IMR-90 (cell line): ENCODE results near the gene CIAO2B. TPM values are rescaled to one million over a fixed set of nuclear protein-coding genes. Genes with fewer than 3 reads are reported as not detected.

Source experiments
- ATAC-seq: fragments of 200-7000 bp; cut with Tn5 transposase; 2 replicates; pipeline ENCODE4 v1.9.1; 2020; ENCODE audit warnings: low read depth, mild to moderate bottlenecking, moderate library complexity
- BruUV-seq: library from RNA; stranded (reverse); fragments of 400-500 nt; replicated peaks from 2 replicates; lab custom pipeline; 2021; lab: Mats Ljungman, UMichigan
- CTCF ChIA-PET: fragments of 300-600 bp; formaldehyde crosslinking; extraction: SDS; loops from one replicate; lab custom pipeline; 2021; ENCODE audit warnings: antibody characterized with exemption; lab: Yijun Ruan, JAX
- POLR2A ChIA-PET: fragments of 300-600 bp; sonication (Branson Sonifier 250); formaldehyde crosslinking; loops from one replicate; lab custom pipeline; 2022; ENCODE audit warnings: antibody characterized with exemption; ENCODE audit not compliant: unreplicated experiment; lab: Charles Lee
- DNase-seq: peaks from one replicate; pipeline ENCODE4 v3.0.0; 2013
- H2AFZ ChIP-seq: replicated peaks from 2 replicates; pipeline ENCODE3; 2013; ENCODE audit warnings: low read length, mild to moderate bottlenecking; ENCODE audit not compliant: poor library complexity
- H2AK5ac ChIP-seq: 2 replicates; pipeline ENCODE4 v1.6.1; 2013; ENCODE audit warnings: low read depth, low read length, inconsistent platforms
- H2AK9ac ChIP-seq: replicated peaks from 2 replicates; pipeline ENCODE3; 2013; ENCODE audit warnings: mild to moderate bottlenecking, low read depth, low read length, moderate library complexity; ENCODE audit not compliant: poor library complexity
- H2BK120ac ChIP-seq: 2 replicates; pipeline ENCODE4 v1.6.1; 2013; ENCODE audit warnings: low read depth, low read length, inconsistent platforms
- H2BK15ac ChIP-seq: 3 replicates; pipeline ENCODE4 v1.6.1; 2013; ENCODE audit warnings: low read depth, low read length, inconsistent platforms
- H2BK20ac ChIP-seq: 2 replicates; pipeline ENCODE4 v1.6.1; 2013; ENCODE audit warnings: low read depth, mild to moderate bottlenecking, inconsistent platforms, low read length, moderate library complexity
- H2BK5ac ChIP-seq: 2 replicates; pipeline ENCODE4 v1.6.1; 2013; ENCODE audit warnings: mild to moderate bottlenecking, low read depth, low read length, inconsistent platforms; ENCODE audit not compliant: poor library complexity, severe bottlenecking
- H3K14ac ChIP-seq: replicated peaks from 2 replicates; pipeline ENCODE4 v1.6.1; 2013; ENCODE audit warnings: low read depth, low read length, inconsistent platforms
- H3K18ac ChIP-seq: 2 replicates; pipeline ENCODE4 v1.6.1; 2013; ENCODE audit warnings: low read depth, low read length, control low read depth
- H3K23ac ChIP-seq: 2 replicates; pipeline ENCODE4 v1.6.1; 2013; ENCODE audit warnings: low read depth, low read length, inconsistent platforms
- H3K27ac ChIP-seq: 2 replicates; pipeline ENCODE4 v1.5.1; 2013; ENCODE audit warnings: mild to moderate bottlenecking, control low read depth, low read length; ENCODE audit not compliant: insufficient read depth
- H3K27me3 ChIP-seq: 2 replicates; pipeline ENCODE4 v1.6.1; 2013; ENCODE audit warnings: low read length; ENCODE audit not compliant: control insufficient read depth, insufficient read depth
- H3K36me3 ChIP-seq: 2 replicates; pipeline ENCODE4 v1.6.1; 2013; ENCODE audit warnings: low read length, mixed read lengths; ENCODE audit not compliant: control insufficient read depth, insufficient read depth
- H3K4ac ChIP-seq: 2 replicates; pipeline ENCODE4 v1.6.1; 2013; ENCODE audit warnings: low read depth, low read length, inconsistent platforms
- H3K4me1 ChIP-seq: 2 replicates; pipeline ENCODE4 v1.6.1; 2013; ENCODE audit warnings: low read length, mixed read lengths; ENCODE audit not compliant: control insufficient read depth, insufficient read depth
- H3K4me2 ChIP-seq: 2 replicates; pipeline ENCODE4 v1.6.1; 2013; ENCODE audit warnings: low read depth, mild to moderate bottlenecking, control low read depth, low read length, moderate library complexity
- H3K4me3 ChIP-seq: 2 replicates; pipeline ENCODE4 v1.5.1; 2013; ENCODE audit warnings: low read depth, mild to moderate bottlenecking, control low read depth, low read length, moderate library complexity; ENCODE audit not compliant: insufficient read depth
- H3K56ac ChIP-seq: 2 replicates; pipeline ENCODE4 v1.6.1; 2013; ENCODE audit warnings: low read length, inconsistent platforms; ENCODE audit not compliant: insufficient read depth; ENCODE audit errors: extremely low read depth
- H3K79me1 ChIP-seq, 2 experiments: 2 replicates each; pipeline ENCODE4 v1.6.1; 2013; ENCODE audit warnings: low read length in 2 of 2, inconsistent platforms in 1 of 2, low read depth in 1 of 2
- H3K9ac ChIP-seq: 2 replicates; pipeline ENCODE4 v1.6.1; 2013; ENCODE audit warnings: low read depth, low read length, control low read depth
- H3K9me1 ChIP-seq: 2 replicates; pipeline ENCODE4 v1.6.1; 2013; ENCODE audit warnings: low read length, inconsistent platforms; ENCODE audit not compliant: insufficient read depth
- H3K9me3 ChIP-seq: 2 replicates; pipeline ENCODE4 v1.6.1; 2013; ENCODE audit warnings: low read length; ENCODE audit not compliant: control insufficient read depth, insufficient read depth
- H4K20me1 ChIP-seq: 2 replicates; pipeline ENCODE4 v1.6.1; 2013; ENCODE audit warnings: low read length, inconsistent platforms; ENCODE audit not compliant: insufficient read depth
- H4K5ac ChIP-seq: 2 replicates; pipeline ENCODE4 v1.6.1; 2013; ENCODE audit warnings: mild to moderate bottlenecking, low read depth, low read length, control low read depth
- H4K8ac ChIP-seq, 2 experiments: 2 replicates each; pipeline ENCODE4 v1.6.1; 2013; ENCODE audit warnings: low read depth in 2 of 2, low read length in 2 of 2, control low read depth in 1 of 2, inconsistent platforms in 1 of 2
- H4K91ac ChIP-seq: 2 replicates; pipeline ENCODE4 v1.6.1; 2013; ENCODE audit warnings: low read depth, low read length, inconsistent platforms; ENCODE audit not compliant: insufficient read depth
- CEBPB ChIP-seq: IDR thresholded peaks from 2 replicates; pipeline ENCODE4 v1.6.1; 2012; ENCODE audit warnings: low read depth, low read length, improper control_type of control experiment
- POLR2A ChIP-seq: IDR thresholded peaks from 2 replicates; pipeline ENCODE4 v1.6.1; 2012; ENCODE audit warnings: mild to moderate bottlenecking, low read depth, low read length
- WGBS, 2 experiments: methylation state at CpG; one replicate each; pipeline versions ENCODE4 v1.1.5 to v1.1.7; 2013; ENCODE audit warnings: missing lambda C conversion rate in 2 of 2; ENCODE audit not compliant: insufficient read length in 1 of 2; ENCODE audit errors: extremely low coverage in 2 of 2; 5-methylcytosine and 5-hydroxymethylcytosine counted together
- dilution Hi-C: fragments of 300-500 bp; cut with HindIII; formaldehyde crosslinking; loops from one replicate; pipeline ENCODE4 v1.14.3; 2018; ENCODE audit warnings: low sequenced_read_pairs; ENCODE audit not compliant: unreplicated experiment
- in situ Hi-C: fragments of 300-500 bp; cut with MboI; formaldehyde crosslinking; loops from 3 replicates; pipeline ENCODE4 v1.14.3; 2019; ENCODE audit warnings: low sequenced_read_pairs, inconsistent platforms, mixed read lengths
- intact Hi-C: fragments of 100-400 bp; cut with micrococcal nuclease; formaldehyde crosslinking; loops from 2 replicates; pipeline ENCODE4 v1.10.0; 2022
- polyA plus RNA-seq, 3 experiments: library from polyadenylated mRNA; depleted of rRNA; stranded (reverse); fragments of >200 nt; gene quantifications; 2 replicates each; pipeline ENCODE4 v1.2.3, GENCODE V29; 2012; ENCODE audit warnings: low replicate concordance in 1 of 3
- total RNA-seq: library from RNA; depleted of rRNA; stranded (reverse); fragments of >200 nt; gene quantifications from 2 replicates; pipeline ENCODE4 v1.2.3, GENCODE V29; 2012

The CIAO2B gene
- total and polyA plus RNA-seq, 2 of the 4 experiments (the other 2 are of a cell fraction) = 148 to 234 TPM

- Histone ChIP-seq H4K5ac (peak overlapping the region; percentile 65), H3K79me1 (peaks cover 0 to 4% of the 10 kb centered on the region in 2 experiments; a peak in 2 of 4 replicates), H3K4ac (peak overlapping the region; percentile 90), H2BK120ac (peak overlapping the region; percentile 92), H2AK9ac (peak overlapping the region; percentile 49), H3K27ac (peak overlapping the region; percentile 84), H3K36me3 (no peaks in the 10 kb centered on the region), H3K9me3 (no peaks in the 10 kb centered on the region), H3K27me3 (no peaks in the 10 kb centered on the region), H2AFZ (peak overlapping the region; percentile 4), H2BK20ac (peak overlapping the region; percentile 89), H3K56ac (peak overlapping the region; percentile 37), H4K20me1 (no peaks in the 10 kb centered on the region), H3K4me1 (peaks cover 36% of the 10 kb centered on the region), H3K23ac (peak overlapping the region; percentile 57; the same call in 1 of the 2 replicates), H3K4me3 (no peak overlapping the region), H2BK5ac (peak overlapping the region; percentile 90), H3K9ac (peak overlapping the region; percentile 21; the same call in 1 of the 2 replicates), H4K91ac (peak overlapping the region; percentile 92), H3K9me1 (peaks cover 36% of the 10 kb centered on the region), H3K14ac (peak overlapping the region; percentile 93), H3K18ac (peak overlapping the region; percentile 87), H4K8ac (peak overlapping the region; percentile 48 to 81; a peak in 3 of 4 replicates), H3K4me2 (peak overlapping the region; percentile 74), H2BK15ac (peak overlapping the region; percentile 64; the same call in 1 of the 3 replicates), H2AK5ac (peak overlapping the region; percentile 84)
- in situ Hi-C loops = loop anchor here (5.0 kb wide), 1 partner anchor 33 kb away; the partner anchor contains the start of gene CIAO2B
- peak; percentile 99 for TF ChIP-seq CEBPB
- no peak for TF ChIP-seq POLR2A
- 78% methylated on average over 1 of the region's 6 CpGs; no CpG with 5 or more reads in 1 of the 2 experiments for WGBS, 2 experiments
- intact Hi-C loops = loop anchor here (10.0 kb wide), 1 partner anchor 255 kb away; the partner anchor contains the start of genes B3GNT9, FBXL8 and TRADD
- DNase-seq (peak; percentile 80), ATAC-seq (peak; percentile 50)
- dilution Hi-C loops = no loop called here
- BruUV-seq = no TSS peak
- ChIA-PET CTCF (interaction anchor here (1.6 kb wide), 1 partner anchor 29 kb away, joined by 3 read pairs; no protein-coding TSS in a partner anchor), POLR2A (interaction anchor here (0.5 kb wide), 1 partner anchor 39 kb away, joined by 3 read pairs; no protein-coding TSS in a partner anchor)
Observed at GRCh38 chr16:66899310-66899944, 34.8 kb downstream of the CIAO2B start.
